Measurements from ENCODE around the gene MPZ. TPM values are rescaled to one million over a fixed set of nuclear protein-coding genes. Genes with fewer than 3 reads are reported as not detected.

Gene MPZ
- under 0.01 and 0.07 TPM in 2 replicates for total RNA-seq

GRCh38 chr1:161309868-161310267, at the start of gene MPZ:
TSS of gene MPZ (minus strand) at chr1:161309968. CDS start at chr1:161309905, 63 bp downstream.

GRCh38 chr1:161314201-161314981, 4.6 kb upstream of the MPZ start, which contains the start of gene SDHC:
TSS of gene SDHC (plus strand) at chr1:161314381. CDS start at chr1:161314406, 25 bp downstream.

DNA sequence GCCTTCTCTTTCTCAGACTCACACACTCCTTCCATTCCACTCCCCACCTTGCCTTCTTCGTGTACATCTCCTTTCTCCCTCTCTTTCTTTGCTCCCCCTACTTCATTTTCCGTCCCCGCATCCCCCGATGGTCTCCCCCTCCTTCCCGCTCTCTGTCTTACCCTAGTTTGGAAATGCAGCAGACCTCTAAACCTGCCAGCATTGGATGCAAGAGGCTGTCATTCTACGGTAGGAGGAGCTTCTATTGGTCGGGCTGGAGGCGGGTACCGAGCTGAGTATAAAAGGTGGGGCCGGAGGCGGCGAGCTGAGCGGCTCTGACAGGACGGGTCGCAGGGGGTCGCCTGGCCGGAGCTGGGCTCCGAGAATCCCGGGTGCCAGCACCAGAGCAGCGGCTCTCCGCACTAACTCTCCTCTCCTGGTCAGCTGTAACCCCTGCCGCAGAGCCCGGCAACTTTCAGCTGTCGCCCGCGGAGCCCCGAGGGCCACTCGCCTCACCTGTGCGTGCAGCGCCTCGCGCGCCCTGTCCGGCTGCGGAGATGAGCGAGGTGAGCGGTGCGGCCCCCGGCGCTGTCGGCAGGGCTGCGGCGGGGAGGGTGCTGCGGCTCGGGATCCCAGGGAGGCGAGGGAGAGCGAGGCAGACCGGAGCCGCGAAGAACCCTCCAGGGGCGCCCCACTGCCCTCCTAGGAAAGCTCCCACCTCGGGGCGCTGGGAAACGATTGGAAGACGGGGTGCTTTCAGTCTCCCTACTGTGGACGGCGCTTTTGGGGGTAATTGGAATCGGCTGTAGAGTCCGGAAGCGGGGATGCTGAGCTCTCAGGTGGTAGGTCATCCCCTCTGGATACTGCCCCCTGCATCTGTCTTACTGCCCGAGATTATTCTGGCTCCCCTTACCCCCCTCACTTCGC, 51.1 kb downstream of the MPZ start, which contains the start of gene PCP4L1:
PCP4L1 (plus strand) TSS at position 307 of the 906 bp plus-strand sequence; CDS start at position 537, 230 bp downstream.

Other genes with a start within 250 kb of the MPZ start
- 0.43 and 0.68 TPM in 2 replicates for gene ARHGAP30, start 240.1 kb downstream of the MPZ start, total RNA-seq
- 81.0 and 91.3 TPM in 2 replicates for gene NECTIN4, start 220.4 kb downstream of the MPZ start, total RNA-seq
- 1.1 and 1.4 TPM in 2 replicates for gene KLHDC9, start 211.6 kb downstream of the MPZ start, total RNA-seq
- 88.4 and 180 TPM in 2 replicates for gene PFDN2, start 191.9 kb downstream of the MPZ start, total RNA-seq
- gene NIT1, start 191.9 kb downstream of the MPZ start, total RNA-seq, result 30.2 and 45.1 TPM in 2 replicates
- 30.1 and 37.2 TPM in 2 replicates for gene DEDD, start 177.3 kb downstream of the MPZ start, total RNA-seq
- 56.7 and 63.3 TPM in 2 replicates for gene UFC1, start 156.0 kb downstream of the MPZ start, total RNA-seq
- 6.8 and 10.6 TPM in 2 replicates for gene USP21, start 150.5 kb downstream of the MPZ start, total RNA-seq
- 7.0 and 11.6 TPM in 2 replicates for gene PPOX, start 143.5 kb downstream of the MPZ start, total RNA-seq
- gene B4GALT3, start 132.5 kb downstream of the MPZ start, total RNA-seq, result 16.1 and 30.6 TPM in 2 replicates
- under 0.01 TPM in 2 replicates for gene ADAMTS4, start 110.9 kb downstream of the MPZ start, total RNA-seq
- 115 and 136 TPM in 2 replicates for gene NDUFS2, start 107.6 kb downstream of the MPZ start, total RNA-seq
- 0.34 TPM in 1 of 2 replicates, not detected in the other for gene FCER1G, start 94.7 kb downstream of the MPZ start, total RNA-seq
- gene APOA2, start 86.3 kb downstream of the MPZ start, total RNA-seq, result not detected in 2 replicates
- gene TOMM40L, start 83.9 kb downstream of the MPZ start, total RNA-seq, result 10.9 and 11.7 TPM in 2 replicates
- not detected in 2 replicates for gene NR1I3, start 71.8 kb downstream of the MPZ start, total RNA-seq
- gene PCP4L1, start 51.2 kb downstream of the MPZ start, total RNA-seq, result under 0.01 and 6.0 TPM in 2 replicates
- gene SDHC, start 4.4 kb upstream of the MPZ start, total RNA-seq, result 17.7 and 19.8 TPM in 2 replicates
- not detected in 2 replicates for gene CFAP126, start 57.9 kb upstream of the MPZ start, total RNA-seq
- not detected in 2 replicates for gene FCGR2A, start 195.5 kb upstream of the MPZ start, total RNA-seq
- gene HSPA6, start 214.6 kb upstream of the MPZ start, total RNA-seq, result 1.0 and 1.2 TPM in 2 replicates
- not detected in 2 replicates for gene FCGR3A, start 239.8 kb upstream of the MPZ start, total RNA-seq

Data from nasal cavity respiratory epithelium epithelial cell of viscerocranial mucosa (primary cell).